ENCODE data around the gene RPL29. TPM values are rescaled to one million over a fixed set of nuclear protein-coding genes. Genes with fewer than 3 reads are reported as not detected.

RPL29 gene
- total RNA-seq, 1 donor from 2014 or later: 957 TPM

DNA sequence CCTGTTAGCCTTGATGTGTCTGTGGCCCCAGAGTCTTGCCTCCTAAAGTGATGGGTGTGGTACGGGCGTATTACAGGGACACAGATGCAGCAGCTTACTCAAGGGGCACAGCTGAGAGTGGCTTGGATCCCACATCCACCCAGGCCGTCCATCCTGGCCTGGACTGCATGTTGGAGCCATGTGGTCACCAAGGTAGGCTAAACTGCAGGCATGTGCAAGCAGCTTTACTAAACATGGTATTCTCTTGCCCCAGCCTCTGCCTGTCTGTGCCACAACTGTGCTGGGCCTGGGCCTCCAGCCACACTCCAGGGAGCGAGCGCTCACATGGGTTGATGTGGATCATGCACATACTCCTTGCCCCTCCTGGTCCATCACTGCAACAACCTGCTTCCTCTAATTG is 46.6 kb downstream of the RPL29 start:
- Mint-ChIP-seq H3K9me3 (ENCODE audit: unreplicated experiment) (no peaks in the 10 kb centered on the region), H3K4me1 (ENCODE audit: unreplicated experiment) (peaks cover under 1% of the 10 kb centered on the region), H3K36me3 (ENCODE audit: unreplicated experiment) (no peaks in the 10 kb centered on the region), H3K27ac (ENCODE audit: unreplicated experiment) (no peak overlapping the region), H3K4me3 (ENCODE audit: unreplicated experiment) (no peak overlapping the region), H3K27me3 (ENCODE audit: unreplicated experiment) (peaks cover 7% of the 10 kb centered on the region)
- TF ChIP-seq, protein P1, sequence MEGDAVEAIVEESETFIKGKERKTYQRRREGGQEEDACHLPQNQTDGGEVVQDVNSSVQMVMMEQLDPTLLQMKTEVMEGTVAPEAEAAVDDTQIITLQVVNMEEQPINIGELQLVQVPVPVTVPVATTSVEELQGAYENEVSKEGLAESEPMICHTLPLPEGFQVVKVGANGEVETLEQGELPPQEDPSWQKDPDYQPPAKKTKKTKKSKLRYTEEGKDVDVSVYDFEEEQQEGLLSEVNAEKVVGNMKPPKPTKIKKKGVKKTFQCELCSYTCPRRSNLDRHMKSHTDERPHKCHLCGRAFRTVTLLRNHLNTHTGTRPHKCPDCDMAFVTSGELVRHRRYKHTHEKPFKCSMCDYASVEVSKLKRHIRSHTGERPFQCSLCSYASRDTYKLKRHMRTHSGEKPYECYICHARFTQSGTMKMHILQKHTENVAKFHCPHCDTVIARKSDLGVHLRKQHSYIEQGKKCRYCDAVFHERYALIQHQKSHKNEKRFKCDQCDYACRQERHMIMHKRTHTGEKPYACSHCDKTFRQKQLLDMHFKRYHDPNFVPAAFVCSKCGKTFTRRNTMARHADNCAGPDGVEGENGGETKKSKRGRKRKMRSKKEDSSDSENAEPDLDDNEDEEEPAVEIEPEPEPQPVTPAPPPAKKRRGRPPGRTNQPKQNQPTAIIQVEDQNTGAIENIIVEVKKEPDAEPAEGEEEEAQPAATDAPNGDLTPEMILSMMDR (IDR thresholded peaks at IDR 0.05): no peak
- no peak for DNase-seq (ENCODE audit: extremely low spot score, unreplicated experiment)

DNA sequence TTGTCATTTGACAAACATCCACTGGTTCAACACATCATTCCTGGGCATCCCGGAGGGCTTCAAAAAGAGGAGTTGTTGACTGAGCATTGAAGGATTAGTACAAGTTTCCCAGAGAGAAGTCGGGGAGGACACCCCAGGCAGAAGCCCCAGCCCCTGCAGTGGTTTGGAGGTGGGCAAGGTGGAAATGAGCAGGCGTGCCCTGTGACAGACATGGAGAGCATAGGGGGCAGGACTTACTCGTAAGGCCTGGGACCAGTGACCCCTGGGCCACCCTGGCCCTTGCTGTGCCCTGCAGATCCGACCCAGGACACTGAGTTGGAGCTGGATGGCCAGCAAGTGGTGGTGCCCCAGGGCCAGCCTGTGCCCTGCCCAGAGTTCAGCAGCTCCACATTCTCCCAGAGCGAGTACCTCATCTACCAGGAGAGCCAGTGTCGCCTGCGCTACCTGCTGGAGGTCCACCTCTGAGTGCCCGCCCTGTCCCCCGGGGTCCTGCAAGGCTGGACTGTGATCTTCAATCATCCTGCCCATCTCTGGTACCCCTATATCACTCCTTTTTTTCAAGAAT is 47.6 kb downstream of the RPL29 start:
- TF ChIP-seq, protein P1 (IDR thresholded peaks at IDR 0.05): no peak
- DNase-seq (ENCODE audit: extremely low spot score, unreplicated experiment): no peak
- Mint-ChIP-seq H3K27ac (ENCODE audit: unreplicated experiment) (no peak overlapping the region), H3K4me3 (ENCODE audit: unreplicated experiment) (no peak overlapping the region), H3K27me3 (ENCODE audit: unreplicated experiment) (peaks cover 3% of the 10 kb centered on the region), H3K36me3 (ENCODE audit: unreplicated experiment) (no peaks in the 10 kb centered on the region), H3K9me3 (ENCODE audit: unreplicated experiment) (no peaks in the 10 kb centered on the region), H3K4me1 (ENCODE audit: unreplicated experiment) (peaks cover 4% of the 10 kb centered on the region)

DNA sequence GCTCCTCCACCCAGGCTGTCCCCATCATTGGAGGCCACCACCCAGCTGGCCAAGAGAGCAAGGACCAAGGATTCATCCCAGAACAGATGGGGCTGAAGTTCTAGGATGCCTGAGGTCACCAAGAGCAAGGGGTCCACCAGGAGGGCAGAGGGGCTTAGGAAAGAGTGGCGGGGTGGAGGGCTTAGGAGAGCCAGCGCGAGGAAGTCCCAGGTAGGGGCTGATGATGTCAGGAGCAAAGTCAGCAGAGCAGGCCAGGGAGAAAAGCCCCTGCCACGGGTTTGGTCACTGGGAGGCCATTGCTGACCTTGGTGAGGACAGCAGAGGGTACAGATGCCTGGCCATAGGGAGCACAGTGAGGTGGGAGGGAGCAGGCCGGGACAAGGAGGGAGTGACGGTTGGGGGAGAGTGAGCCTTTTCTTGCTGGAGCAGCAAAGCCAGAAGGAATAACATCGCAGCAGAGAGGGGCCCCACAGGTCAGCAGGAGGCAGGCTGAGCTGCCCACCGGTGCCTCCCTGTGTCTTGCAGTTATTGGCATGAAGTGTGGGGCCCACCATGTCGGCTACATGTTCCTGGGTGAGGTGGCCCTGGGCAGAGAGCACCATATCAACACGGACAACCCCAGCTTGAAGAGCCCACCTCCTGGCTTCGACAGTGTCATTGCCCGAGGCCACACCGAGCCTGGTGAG is 48.3 kb downstream of the RPL29 start:
- TF ChIP-seq, protein P1 (IDR thresholded peaks at IDR 0.05): no peak
- H3K9me3 Mint-ChIP-seq (ENCODE audit: unreplicated experiment): no peaks in the 10 kb centered on the region
- no peak overlapping the region for H3K27ac Mint-ChIP-seq (ENCODE audit: unreplicated experiment)

DNA sequence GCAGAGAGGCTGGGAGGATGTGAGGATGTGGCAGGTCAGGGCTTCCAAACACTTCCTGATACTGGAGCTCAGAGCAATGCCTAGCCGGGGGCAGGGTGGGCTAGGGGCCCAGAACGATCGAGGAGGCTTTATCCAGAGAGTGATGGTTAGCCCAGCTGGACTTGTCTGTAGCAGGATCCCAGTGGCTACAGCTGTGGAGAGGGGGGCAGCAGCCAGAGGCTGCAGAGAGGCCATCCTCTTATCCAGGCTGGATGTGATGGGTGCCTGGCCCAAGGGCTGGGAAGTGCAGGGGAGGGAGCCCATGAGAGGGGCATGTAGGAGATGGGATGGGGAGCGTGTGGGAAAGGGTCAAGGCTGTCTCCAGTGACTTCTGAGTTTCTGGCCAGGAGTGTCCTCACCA is 48.9 kb downstream of the RPL29 start:
- Mint-ChIP-seq H3K27ac (ENCODE audit: unreplicated experiment) (no peak overlapping the region), H3K27me3 (ENCODE audit: unreplicated experiment) (no peaks in the 10 kb centered on the region), H3K4me3 (ENCODE audit: unreplicated experiment) (no peak overlapping the region), H3K4me1 (ENCODE audit: unreplicated experiment) (peaks cover 14% of the 10 kb centered on the region), H3K9me3 (ENCODE audit: unreplicated experiment) (no peaks in the 10 kb centered on the region), H3K36me3 (ENCODE audit: unreplicated experiment) (no peaks in the 10 kb centered on the region)
- DNase-seq (ENCODE audit: extremely low spot score, unreplicated experiment): no peak
- TF ChIP-seq, protein P1 (IDR thresholded peaks at IDR 0.05): no peak

More for the DNA sequence above, 48.3 kb downstream of the RPL29 start:
- H3K4me3 Mint-ChIP-seq (ENCODE audit: unreplicated experiment): no peak overlapping the region
- H3K4me1 Mint-ChIP-seq (ENCODE audit: unreplicated experiment): peaks cover 11% of the 10 kb centered on the region
- DNase-seq (ENCODE audit: extremely low spot score, unreplicated experiment): no peak
- peaks cover 3% of the 10 kb centered on the region for H3K27me3 Mint-ChIP-seq (ENCODE audit: unreplicated experiment)
- no peaks in the 10 kb centered on the region for H3K36me3 Mint-ChIP-seq (ENCODE audit: unreplicated experiment)

DNA sequence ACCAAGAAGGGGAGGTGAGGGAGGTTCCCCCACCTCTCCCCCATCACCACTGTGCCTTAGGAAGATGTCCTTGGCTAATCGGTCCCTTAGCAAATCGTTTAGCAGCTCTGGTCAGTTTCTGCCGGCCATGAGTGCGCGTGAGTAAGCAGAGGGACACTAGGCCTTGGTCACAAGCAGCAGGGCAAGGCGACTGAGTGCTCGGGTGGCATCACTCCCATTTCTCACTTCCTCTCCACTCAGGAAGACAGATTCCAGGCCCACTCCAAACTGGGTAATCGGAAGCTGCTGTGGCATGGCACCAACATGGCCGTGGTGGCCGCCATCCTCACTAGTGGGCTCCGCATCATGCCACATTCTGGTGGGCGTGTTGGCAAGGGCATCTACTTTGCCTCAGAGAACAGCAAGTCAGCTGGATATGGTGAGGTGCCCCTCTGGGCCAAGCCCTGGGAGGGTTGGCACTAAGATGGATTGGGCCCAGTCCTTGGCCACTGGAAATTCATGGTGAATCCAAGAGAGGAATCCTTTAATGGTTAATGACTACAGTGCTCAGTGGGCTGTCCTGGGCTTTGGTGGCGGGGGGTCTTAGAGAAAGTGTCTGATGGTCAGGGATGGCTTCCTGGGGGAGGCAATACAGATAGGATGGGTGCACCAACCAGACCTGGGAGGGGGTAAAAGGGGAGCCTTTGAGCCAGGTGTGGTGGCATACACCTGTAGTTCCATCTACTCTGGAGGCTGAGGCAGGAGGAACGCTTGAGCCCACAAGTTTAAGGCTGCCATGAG is 49.6 kb downstream of the RPL29 start:
- no peaks in the 10 kb centered on the region for H3K36me3 Mint-ChIP-seq (ENCODE audit: unreplicated experiment)
- no peak overlapping the region for H3K27ac Mint-ChIP-seq (ENCODE audit: unreplicated experiment)
- DNase-seq (ENCODE audit: extremely low spot score, unreplicated experiment): no peak
- H3K4me1 Mint-ChIP-seq (ENCODE audit: unreplicated experiment): peaks cover 15% of the 10 kb centered on the region
- H3K27me3 Mint-ChIP-seq (ENCODE audit: unreplicated experiment): no peaks in the 10 kb centered on the region
- H3K4me3 Mint-ChIP-seq (ENCODE audit: unreplicated experiment): no peak overlapping the region
- H3K9me3 Mint-ChIP-seq (ENCODE audit: unreplicated experiment): no peaks in the 10 kb centered on the region
- TF ChIP-seq, protein P1 (IDR thresholded peaks at IDR 0.05): no peak

Data from osteocyte (in vitro differentiated cells).